GM04504 (cell line): Measurements from ENCODE around the gene TRIM52.
A peak's percentile ranks its signal among the peaks of the same experiment; 100 is the strongest.

Source experiments
- DNase-seq: peaks from one replicate; pipeline ENCODE4 v3.0.0-alpha.2; 2012; ENCODE audit warnings: low read depth

TRIM52 gene

DNA sequence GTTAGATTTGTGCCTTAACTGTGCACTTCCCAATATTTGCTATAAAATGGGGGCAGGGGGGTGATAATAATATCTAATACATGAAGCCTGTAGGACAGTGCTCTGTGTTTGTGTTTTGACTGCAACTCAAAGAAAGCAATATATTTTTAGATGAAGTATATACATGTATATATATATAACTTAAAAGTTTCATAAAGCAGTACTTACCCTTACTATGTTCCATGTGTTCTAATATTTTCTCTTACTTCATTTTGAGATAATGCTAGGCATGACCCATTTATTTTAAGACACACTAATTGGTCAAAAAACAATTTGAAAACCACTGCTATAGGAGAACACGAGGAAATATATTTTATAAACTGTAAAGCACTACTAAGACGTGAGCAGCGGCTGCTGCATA lies 2.4 kb downstream of the TRIM52 start:
- no peak for DNase-seq

DNA sequence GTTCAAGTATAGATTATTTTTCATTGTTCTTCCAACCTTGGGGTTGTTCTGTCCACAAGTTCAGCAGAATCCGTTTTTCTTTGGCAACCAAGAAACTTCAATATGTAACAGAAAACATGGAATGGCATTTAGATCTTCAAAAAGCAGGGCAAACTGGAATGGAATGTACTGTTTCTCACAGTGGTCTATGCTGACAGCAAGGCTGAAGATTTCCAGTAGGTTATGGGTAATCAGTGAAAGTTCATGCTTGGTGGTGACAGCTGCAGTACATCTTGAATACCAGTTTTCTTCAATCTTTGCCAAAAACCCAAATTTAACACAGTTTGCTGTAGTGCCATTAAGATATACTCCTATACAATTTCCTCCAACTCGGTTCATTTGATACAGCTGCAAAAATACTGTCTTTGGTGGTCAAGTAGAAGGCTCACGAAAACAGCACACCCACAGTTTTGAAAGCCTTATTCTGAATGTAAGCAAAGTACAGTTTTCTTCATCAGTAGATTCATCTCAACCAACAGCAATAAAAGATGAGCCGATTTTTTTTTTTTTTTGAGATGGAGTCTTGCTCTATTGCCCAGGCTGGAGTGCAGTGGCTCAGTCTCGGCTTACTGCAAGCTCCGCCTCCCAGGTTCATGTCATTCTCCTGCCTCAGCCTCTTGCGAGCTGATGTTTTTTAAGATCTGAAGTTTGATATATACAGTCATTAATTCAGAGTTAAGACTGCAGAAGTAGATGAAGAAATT lies 4.9 kb downstream of the TRIM52 start:
- no peak for DNase-seq

DNA sequence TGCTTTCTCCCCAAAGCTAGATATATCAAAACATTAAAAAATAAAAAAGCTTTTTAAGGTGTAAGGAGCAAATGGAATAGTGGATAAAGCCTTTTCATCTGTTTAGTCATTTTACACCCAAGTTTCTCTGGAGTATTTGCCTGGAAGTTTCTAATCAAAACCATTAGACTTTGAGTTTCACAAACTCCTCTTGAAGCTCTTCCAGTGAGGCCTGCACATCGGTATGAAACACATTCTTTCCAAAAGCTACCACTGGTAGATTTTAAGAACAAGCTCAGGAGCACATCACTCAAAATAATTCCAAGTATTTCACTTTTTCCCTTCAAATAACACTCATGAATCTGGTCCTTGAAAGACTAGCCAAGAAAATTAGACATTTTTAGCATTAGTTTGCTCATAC lies 5.7 kb downstream of the TRIM52 start:
- no peak for DNase-seq

DNA sequence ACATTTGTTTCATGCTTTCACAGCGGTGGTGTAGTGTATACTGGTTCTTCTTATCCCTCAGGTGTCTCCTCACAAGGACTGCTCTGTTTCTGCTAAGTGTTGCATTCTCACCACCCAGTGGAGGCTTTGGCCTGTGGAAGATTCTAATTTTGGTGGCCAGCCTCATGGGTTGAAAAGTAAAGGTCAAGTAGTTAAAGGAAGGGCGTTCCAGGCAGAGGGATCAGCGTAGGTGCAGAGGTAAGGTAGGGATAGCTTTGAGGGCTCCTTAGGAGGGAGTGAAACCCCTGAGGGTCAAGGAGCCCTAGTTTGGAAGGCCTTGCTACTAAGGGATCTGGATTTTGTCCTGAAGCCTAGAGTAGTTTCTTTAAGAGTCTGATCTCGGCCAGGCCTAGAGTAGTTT lies 12.7 kb downstream of the TRIM52 start:
- DNase-seq = no peak

DNA sequence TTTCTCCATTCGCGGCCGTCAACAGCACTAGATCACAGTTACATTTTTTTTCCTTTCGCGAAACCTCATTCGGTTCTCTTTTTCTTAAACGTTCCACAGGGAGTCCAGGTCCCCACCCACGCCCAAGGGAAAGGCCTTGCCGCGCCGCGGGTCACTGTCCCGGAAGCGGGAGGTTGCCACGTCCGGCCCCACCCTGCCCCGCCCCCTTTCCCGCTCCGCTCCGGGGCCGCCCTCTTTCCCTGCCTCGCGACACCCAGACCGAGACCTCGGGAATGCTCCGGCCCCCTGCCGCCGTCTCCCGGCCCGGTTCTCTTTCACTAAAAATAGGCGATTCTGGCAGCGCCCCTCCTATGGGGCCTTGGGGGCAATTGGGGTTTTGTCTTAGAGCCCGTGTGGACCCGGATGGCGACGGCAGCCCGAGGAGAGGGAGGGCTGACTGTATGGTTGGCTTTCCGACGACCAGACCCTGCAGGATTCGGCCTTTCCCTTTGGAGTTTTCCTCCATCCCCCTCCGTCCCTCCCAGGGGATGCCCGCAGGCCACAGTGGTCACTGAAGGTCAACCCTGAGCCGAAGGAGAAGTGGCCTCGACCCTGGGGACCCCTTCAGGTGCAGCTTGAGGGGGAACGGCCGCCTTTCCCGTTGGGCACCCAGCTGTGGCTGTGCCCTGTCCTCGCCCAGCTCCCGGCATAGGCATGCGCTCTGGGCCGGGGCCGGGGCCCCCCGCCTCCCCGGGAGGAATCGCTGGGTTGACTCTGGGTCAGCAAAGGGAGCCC lies 14.5 kb downstream of the TRIM52 start:
- DNase-seq = peak; percentile 81

DNA sequence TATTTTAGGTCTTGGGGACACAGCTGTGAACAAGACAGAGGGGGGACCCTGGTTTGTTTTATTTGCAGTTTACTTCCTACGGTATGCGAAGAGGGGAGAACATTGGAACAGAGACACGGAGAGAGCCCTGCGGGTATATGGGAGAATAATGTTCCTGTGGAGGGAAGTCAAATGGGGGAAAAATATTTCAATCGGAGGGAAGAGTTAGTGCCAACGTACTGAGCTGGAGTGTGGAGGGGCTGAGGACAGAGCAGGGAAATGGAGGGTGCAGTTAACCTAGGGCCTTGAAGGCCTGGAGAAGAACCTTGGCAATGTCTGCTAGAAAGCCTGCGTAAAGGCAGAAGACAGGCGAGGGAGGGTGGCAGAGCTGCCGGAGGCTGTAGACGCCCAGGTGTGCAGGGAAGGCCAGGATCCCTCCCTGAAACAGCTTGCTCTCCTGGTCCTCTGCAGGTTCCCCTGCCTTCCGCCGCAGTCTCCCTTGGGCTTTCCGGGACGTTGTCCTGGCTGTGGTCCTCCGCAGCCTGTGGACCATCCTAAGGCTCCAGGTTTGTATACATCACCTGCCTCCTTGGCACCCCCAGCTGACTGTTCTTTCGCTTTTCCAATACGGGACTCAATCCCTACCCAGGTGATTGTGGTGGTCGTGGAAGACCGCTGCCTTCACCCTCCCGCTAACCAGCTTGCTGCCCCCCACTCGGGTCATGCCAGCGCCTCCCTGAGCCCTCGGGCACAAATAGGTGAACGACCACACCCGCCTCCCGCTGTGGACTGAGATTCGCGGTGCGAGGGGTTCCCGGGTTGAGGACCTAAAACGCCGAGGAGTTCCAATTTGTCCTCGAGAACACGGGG lies 15.3 kb downstream of the TRIM52 start:
- no peak for DNase-seq

DNA sequence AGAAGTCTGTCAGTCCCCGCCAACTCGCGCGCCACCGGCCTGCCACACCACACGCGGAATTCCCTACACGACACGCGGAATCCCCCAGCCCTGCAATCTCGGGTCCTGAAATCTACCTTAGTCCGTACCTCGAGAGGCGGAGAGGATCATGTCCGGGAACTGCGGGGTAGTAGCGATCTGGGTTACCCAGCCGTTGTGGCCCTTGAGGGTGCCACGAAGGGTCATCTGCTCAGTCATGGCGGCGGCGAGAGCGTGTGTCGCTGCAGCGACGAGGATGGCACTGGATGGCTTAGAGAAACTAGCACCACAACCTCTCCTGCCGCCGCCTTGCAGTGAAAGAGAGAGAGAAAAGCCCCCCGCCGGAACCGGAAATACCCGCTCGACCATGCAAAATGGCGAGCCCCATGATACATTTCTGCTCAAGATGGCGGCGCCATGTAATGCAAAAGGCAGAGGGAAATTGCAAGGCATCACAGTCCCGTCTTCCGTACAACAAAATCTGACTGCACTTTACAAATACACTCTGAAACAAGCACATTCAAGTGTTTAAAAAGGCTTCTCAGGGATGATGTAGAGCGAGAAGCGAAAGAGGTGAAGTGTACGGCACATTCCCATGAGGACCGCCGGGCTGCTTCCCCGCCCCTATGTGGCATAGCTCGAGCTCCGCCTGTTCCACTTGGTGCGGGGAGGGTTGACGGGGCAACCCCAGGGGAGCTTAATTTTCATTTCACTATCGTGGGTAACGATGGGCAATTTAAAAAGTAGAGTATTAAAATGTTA lies 17.2 kb downstream of the TRIM52 start, which contains the start of gene RACK1:
Gene RACK1 (minus strand): TSS at position 343 of the 780 bp plus-strand sequence. CDS start 106 bp downstream, at position 237.
- peak; percentile 72 for DNase-seq

DNA sequence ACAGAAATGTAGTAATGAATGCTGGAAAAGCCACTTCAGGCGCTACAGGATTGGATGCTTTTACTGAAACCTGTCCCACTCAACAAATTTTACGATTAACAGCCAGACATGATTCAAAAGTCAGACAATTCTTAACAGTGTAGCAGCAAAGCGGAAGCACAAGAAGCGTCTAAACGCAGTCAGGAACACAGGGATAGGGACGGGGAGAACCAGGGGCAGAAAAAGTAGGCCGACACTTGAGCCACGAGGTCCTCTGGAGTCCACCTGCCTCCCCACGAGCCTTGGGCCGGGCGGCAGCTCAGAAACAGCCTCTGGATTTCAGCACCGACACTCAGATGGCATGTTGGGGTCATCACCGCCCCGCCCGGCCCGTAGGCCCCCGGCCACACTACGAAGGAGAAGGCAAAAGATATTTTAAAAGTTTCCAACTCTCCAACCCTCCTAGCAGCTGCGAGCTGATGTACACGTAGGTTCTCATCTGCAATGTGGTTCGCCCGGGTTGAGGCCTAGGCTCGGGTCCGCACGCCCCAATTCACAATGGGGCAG lies 17.9 kb downstream of the TRIM52 start:
- DNase-seq = no peak

DNA sequence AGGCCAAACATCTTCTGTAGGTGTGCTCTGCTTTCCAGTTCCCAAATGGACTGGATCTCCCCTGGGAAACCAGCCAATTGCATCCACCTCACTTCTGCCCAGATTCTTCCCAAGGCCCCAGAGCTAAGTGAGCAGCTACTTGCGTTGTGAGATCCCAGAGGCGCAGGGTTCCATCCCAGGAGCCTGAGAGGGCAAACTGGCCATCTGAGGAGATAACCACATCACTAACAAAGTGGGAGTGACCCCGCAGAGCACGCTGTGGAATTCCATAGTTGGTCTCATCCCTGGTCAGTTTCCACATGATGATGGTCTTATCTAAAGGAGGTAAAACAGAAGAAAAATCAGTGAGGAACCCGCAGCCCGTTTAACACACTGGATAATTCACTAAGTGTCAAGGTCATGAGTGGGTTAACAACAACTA lies 18.9 kb downstream of the TRIM52 start:
- DNase-seq = no peak

DNA sequence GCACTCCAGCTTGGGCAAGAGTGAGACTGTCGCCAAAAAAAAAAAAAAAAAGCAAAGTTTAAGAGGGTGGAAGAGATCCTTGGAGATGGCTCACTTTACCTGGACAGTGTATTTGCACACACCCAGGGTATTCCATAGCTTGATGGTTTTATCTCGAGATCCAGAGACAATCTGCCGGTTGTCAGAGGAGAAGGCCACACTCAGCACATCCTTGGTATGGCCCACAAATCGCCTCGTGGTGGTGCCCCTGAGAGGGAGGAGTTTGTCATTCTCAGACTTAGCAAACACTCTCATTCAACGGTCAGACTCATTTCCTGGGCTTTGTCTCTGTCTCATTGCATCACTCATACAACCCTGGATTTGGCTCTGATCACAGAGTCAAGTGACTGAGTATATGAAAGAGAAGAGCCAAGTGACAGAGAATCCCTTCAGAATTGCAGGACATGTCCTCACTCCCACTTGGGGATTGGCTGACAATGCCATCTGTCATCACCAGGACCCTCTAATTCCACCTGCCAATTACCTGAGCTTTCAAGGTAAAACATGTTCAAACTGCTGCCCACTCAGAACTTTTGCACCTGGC lies 19.5 kb downstream of the TRIM52 start:
- peak; percentile 75 for DNase-seq

DNA sequence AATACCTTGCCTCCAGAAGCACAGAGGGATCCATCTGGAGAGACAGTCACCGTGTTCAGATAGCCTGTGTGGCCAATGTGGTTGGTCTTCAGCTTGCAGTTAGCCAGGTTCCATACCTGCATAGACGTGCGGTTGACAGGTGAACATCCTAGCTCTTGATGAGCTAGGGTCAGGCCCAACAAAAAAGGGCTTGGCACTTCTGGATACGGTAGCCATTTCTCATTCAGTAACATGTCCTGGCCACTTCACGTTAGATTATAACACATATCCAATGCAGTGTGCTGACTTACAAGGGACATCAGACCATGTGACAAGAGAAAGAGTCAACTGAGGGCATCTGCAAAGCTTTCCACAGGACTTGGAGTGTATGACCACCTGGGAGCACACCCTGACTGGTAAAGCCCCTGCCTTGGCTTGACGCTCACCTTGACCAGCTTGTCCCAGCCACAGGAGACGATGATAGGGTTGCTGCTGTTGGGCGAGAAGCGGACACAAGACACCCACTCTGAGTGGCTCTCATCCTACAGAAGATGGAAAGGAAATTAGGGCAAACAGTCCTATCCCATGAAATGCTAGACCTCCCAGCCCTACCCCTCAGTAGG lies 21.8 kb downstream of the TRIM52 start:
- DNase-seq = no peak

DNA sequence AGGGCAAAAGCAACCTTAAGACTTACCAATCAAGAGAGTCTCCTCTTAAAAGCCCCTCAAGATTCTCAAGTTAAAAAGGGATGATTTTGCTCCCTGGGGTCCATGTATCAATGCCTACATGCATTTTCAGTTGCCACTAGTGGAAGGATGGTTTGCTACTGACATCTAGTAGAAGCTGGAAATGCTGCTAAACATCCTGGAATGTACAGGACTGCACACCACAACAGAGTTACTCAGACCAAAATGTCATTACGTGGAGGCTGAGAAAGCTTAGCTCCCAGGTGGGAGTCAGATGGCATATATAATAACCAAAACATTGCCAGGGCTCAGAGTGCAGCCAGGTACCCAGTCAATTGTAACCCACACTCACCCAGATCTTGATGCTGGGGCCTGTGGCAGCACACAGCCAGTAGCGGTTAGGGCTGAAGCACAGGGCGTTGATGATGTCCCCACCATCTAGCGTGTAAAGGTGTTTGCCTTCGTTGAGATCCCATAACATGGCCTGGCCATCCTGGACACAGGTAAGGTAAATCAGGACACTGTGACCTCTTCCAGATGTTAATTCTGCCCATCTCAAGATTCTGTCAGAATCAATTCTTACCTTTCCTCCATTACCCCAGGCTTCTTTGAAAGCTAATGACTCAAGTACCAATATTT lies 23.1 kb downstream of the TRIM52 start:
- DNase-seq = no peak

DNA sequence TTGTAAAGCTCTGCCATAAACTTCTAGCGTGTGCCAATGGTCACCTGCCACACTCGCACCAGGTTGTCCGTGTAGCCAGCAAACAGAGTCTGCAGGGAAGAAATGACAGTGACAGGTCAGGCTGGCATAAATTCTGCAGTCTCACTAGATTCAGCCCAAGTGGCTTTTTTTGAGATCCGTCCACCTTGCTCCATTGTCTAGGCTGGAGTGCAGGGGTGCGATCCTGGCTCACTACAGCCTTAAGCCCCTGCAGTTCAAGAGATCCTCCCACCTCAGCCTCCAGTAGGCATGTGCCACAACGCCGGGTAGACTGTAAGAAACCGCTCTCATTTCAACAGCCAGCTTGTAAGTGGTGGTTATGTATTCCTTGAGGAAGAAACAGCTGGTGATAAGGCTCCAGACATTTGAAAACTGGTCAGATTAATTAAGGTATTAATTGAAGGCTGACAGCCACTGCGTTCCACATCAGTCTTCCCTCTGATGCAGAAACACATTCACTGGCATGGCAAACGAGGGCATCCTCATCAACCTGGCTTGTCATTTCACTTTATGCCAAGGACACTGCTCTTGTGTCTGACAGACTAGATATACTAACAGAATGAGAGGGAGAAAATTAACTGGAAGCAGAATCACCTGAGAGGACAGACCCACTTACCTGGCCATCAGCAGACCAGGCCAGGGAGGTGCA lies 23.8 kb downstream of the TRIM52 start:
- DNase-seq = no peak

DNA sequence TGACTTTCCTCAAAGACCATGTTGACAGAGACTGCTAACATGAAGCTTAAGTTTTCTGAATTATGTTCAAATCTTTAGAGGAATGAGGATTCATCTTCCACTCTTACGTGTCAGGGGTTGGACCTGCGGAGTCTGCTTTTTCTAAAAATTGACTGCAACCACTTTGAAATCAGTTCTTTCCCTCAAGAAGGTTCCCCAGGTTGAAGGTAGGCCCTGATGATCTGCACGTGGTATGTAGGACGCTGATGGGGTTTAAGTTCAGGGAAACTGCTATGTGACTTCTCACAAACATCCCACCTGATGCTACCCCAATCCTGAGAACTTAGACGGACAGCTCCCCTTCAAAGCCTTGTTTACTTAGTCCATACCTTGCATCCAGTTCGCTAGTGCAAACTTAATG lies 24.5 kb downstream of the TRIM52 start:
- DNase-seq = no peak

DNA sequence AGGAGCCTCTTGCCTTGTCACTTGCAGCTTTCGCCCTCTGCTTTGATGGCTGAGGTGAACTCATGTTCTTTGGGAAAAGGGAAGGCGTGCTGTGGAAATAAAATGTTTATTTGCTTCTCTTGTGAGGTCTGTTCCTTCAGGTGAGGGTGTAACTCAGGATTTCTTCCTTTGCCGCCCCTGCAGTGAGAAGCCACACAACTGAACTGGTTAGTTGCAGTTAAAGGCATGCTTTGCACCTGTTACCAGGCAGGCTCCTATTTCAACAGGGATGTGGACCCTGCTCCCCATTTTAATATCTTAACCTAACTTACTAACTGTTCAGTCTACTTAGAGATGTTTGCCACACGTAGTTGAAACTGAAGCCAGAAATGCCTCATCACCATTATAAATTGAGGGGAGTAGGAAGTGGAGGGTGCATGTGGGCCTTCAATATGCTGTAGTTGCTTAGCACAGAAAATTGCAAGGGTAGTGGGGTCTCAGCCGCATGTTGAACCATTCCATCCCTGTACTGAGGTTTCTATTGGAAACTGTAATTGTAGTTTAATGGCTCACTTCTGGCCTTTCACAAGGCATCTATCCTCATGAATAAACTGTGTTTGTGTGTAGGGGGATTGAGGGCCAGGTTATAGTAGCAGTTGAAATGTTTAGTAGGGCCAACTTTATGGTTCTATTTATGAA lies 25.1 kb downstream of the TRIM52 start:
- no peak for DNase-seq

DNA sequence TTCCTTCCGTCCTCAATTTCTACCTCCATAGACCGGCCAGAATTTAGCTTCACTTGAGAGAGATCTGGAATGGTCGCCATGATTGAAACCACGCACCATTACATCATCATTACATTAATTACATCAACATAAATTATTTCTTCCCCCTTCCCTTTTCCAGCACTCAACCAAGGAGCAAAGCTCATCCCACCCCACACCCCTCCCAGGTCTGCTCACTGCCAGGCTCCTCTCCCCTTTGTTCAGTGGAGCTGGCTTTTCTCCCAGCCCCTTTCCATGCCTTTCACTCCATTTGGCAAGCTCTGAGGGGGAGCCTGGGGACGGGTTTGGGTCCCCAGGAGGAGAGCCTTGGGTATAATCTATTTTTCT lies 25.6 kb downstream of the TRIM52 start:
- no peak for DNase-seq

DNA sequence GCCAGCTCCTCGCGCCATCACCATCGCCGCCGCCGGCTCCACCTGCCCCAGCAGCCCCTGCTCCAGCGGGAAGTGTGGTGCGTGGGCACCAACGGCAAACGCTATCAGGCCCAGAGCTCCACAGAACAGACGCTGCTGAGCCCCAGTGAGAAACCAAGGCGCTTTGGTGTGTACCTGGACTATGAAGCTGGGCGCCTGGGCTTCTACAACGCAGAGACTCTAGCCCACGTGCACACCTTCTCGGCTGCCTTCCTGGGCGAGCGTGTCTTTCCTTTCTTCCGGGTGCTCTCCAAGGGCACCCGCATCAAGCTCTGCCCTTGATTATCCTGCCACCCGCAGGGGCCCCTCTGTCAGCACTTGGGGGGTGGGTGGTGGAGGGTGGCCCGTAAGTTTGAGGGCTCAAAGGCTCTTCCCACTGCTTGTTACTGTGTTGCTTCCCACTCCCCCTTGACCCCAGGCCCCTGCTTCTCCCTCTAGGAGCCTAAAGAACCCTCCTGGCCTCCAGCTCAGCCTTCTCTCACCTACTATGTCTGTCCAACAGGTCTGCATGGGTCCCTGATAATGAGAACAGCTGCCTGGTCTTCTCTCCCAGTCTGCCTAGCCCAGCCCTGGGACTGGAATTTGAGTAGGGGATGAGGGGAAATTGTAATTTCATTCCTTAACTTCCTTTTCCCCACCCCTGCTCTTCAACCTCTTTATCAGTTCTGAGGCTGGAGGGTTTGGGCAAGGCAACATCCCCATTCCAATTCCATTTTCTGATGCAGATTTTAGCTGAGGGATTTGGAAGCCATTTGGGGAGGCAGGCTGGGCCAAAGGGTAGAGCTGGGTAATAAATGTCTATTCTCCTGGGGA lies 26.3 kb downstream of the TRIM52 start:
- DNase-seq = no peak
